Loucy (cell line): ENCODE results near the gene TIPRL.

Experiments used
- EZH2phosphoT487 ChIP-seq: fragments of 200-600 bp; IDR thresholded peaks from 2 replicates; pipeline ENCODE4 v1.6.1; 2018; ENCODE audit warnings: antibody characterized with exemption, mild to moderate bottlenecking, moderate library complexity, borderline replicate concordance
- TF ChIP-seq, protein P1 (sequence below): fragments of 200-600 bp; sonication (generic); conservative IDR thresholded peaks from 2 replicates; pipeline ENCODE4 v1.5.1; 2014; ENCODE audit warnings: mild to moderate bottlenecking, antibody characterized with exemption, low read length

DNA sequence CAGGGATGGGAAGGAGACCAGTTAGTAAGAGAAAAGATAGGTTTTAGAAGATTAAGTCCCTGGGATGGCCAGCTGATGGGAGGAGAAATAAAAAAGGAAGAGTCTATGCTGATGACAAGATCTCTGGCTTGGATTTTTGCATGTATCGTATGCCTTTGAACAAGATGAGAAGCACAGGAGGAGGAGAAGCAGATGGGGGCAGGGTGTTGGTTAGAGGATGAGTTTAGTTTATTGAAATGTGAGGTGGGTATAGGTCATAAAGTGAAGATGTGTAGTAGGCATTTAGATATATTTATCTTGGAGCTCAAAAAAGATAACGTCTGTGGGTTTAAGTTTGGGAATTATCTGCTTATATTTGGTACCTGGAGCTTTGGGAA lies 1.4 kb downstream of the TIPRL start:
- TF ChIP-seq, protein P1, sequence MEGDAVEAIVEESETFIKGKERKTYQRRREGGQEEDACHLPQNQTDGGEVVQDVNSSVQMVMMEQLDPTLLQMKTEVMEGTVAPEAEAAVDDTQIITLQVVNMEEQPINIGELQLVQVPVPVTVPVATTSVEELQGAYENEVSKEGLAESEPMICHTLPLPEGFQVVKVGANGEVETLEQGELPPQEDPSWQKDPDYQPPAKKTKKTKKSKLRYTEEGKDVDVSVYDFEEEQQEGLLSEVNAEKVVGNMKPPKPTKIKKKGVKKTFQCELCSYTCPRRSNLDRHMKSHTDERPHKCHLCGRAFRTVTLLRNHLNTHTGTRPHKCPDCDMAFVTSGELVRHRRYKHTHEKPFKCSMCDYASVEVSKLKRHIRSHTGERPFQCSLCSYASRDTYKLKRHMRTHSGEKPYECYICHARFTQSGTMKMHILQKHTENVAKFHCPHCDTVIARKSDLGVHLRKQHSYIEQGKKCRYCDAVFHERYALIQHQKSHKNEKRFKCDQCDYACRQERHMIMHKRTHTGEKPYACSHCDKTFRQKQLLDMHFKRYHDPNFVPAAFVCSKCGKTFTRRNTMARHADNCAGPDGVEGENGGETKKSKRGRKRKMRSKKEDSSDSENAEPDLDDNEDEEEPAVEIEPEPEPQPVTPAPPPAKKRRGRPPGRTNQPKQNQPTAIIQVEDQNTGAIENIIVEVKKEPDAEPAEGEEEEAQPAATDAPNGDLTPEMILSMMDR = no peak
- no peak for TF ChIP-seq EZH2phosphoT487
